ENCODE results near the gene SLC39A11.

- TF ChIP-seq, protein P1, sequence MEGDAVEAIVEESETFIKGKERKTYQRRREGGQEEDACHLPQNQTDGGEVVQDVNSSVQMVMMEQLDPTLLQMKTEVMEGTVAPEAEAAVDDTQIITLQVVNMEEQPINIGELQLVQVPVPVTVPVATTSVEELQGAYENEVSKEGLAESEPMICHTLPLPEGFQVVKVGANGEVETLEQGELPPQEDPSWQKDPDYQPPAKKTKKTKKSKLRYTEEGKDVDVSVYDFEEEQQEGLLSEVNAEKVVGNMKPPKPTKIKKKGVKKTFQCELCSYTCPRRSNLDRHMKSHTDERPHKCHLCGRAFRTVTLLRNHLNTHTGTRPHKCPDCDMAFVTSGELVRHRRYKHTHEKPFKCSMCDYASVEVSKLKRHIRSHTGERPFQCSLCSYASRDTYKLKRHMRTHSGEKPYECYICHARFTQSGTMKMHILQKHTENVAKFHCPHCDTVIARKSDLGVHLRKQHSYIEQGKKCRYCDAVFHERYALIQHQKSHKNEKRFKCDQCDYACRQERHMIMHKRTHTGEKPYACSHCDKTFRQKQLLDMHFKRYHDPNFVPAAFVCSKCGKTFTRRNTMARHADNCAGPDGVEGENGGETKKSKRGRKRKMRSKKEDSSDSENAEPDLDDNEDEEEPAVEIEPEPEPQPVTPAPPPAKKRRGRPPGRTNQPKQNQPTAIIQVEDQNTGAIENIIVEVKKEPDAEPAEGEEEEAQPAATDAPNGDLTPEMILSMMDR (conservative IDR thresholded peaks at IDR 0.05; ENCODE audit: low read length): no peak
- no peak for TF ChIP-seq EZH2phosphoT487 (IDR thresholded peaks at IDR 0.05; ENCODE audit: borderline replicate concordance, low read depth, low read length)
These were observed 7.9 kb upstream of the SLC39A11 start for GRCh38 chr17:73100363-73100762.

Data from OCI-LY7 (cell line).